HG02970 (cell line): ENCODE data around the gene HAPSTR1.
A peak's percentile ranks its signal among the peaks of the same experiment; 100 is the strongest.
"Not testable (repeated sequence)": the region's sequence is repeated elsewhere in the genome, so short reads cannot be mapped to it uniquely, and the experiment has no call there.

Source experiments
- ATAC-seq: cut with Tn5 transposase; IDR thresholded peaks from one replicate; pipeline ENCODE4 v1.9.1; 2021; ENCODE audit warnings: mild to moderate bottlenecking, moderate library complexity, moderate number of reproducible peaks; ENCODE audit not compliant: unreplicated experiment, low FRiP score

The HAPSTR1 gene, protein sequence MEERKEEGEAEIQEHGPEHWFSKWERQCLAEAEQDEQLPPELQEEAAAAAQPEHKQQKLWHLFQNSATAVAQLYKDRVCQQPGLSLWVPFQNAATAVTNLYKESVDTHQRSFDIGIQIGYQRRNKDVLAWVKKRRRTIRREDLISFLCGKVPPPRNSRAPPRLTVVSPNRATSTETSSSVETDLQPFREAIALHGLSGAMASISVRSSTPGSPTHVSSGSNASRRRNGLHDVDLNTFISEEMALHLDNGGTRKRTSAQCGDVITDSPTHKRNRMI

DNA sequence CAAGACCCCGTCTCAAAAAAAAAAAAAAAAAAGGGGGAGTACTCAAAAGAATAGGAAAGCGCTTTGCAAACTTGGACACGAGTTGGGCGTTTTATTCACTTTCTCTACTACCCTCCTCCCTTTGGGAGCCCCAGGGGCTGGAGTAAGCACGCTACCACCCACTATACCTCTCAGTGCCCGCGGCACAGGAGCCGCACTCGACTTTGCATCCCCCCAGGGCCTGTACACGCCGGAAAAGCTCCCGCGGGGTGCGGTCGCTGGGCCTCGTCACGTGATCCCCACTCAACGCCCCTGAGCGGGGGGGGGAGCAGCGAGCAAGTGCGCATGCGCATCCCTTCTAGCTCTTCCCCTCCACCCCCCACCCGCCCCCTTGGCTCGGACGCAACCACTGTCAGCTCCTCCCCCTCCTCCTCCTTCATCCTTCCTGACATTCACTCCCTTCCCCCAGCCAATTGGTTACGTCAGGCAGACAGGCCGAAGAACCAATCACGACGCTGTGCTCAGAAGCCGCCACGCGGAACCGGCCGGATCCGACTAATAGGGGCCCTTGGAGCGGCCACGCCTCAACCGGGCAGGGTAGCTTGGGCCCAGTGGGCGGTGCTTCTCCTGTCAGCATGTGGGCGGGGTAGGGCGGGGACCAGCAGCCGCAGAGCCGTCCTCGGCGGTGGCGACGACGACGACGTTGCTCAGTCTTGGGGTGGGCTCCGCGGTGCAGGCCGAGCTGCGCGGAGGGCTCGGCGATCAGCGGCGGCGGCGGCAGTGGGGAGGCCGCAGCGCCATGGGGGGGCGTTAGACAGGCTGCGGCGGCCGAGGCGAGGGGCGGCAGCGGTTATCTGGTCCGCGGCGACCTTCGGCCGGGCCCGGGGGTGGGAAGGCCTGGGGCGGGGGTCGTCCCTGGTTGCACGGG lies at the start of gene HAPSTR1:
Gene HAPSTR1, plus strand, starts transcription at position 685 of the 907 bp plus-strand sequence. CDS start 401 bp downstream, outside the sequence.
- ATAC-seq = peak; percentile 90

DNA sequence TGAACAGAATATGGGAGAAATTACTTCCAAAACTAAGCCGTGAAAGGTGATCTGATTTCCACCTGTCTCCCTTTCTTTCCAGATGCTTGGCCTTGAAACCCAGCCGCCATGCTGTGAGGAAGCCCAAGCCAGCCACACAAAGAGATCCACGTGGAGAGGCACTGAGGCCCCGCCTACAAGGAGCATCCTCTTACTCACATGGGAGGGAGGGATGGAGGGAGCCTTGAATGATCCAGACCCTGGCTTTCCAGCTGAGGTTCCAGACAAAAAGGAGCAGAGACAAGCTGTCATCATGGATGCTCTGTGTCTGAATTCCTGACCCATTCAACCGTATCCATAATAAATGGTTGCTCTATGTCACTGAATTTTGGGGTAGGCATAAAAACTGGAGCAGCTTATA lies 48.9 kb upstream of the HAPSTR1 start:
- no peak for ATAC-seq

DNA sequence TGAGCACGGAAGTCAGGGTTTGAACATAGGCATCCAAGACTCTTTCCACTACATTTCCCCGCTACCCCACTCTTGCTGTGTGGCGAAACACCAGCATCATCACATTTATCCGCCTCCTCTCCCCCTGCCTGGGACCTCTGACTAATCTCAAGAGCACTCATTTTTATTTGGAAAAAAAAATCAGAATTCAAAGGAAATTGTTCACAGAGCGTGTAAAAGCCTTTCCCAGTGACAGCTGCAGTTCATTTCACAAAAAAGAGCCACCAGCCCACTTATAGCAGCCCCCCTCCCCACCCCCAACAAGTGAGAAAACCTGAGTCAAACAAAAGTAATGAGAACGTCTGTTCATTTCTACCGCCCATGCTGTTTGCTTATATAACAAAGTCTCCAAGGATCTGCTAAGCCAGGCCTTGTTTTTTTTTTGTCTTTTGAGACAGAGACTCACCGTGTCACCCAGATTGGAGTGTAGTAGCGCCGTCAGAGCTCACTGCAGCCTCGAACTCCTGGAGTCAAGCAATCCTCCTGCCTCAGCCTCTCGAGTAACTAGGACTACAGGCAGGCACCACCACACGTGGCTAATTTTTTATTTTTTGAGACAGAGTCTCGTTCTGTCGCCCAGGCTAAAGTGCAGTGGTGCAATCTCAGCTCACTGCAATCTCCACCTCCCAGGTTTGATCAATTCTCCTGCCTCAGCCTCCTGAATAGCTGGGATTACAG lies 48.3 kb upstream of the HAPSTR1 start:
- no peak for ATAC-seq

DNA sequence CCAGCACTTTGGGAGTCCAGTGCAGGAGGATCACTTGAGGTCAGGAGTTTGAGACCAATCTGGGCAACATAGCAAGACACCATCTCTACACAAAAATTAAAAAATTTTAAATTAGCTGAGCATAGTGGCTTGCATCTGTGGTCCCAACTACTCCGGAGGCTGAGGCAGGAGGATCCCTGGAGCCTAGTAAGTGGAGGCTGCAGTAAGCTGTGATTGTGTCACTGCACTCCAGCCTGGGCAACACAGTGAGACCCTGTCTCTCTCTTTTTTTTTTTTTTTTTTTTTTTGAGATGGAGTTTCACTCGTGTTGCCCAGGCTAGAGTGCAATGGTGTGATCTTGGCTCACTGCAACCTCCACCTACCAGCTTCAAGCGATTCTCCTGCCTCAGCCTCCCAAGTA lies 45.9 kb upstream of the HAPSTR1 start:
- not testable (repeated sequence) for ATAC-seq

DNA sequence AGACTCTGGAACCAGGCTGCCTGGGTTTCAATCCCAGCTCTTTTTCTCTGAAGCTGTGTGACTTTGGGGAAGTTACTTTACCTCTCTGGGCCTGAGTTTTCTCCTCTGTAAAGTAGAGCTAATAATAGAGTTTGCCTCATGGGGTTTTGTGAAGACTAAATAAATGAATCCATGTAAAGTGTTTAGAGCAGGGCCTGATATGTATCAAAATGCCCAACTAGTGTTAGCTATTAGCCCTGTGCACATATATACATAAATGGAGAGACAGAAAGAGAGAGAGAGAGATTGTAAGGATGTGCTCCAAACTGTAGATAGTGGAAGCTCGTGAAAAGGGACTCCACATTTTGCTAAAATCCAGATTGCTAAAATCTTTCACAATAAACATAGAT lies 44.8 kb upstream of the HAPSTR1 start:
- ATAC-seq = no peak

DNA sequence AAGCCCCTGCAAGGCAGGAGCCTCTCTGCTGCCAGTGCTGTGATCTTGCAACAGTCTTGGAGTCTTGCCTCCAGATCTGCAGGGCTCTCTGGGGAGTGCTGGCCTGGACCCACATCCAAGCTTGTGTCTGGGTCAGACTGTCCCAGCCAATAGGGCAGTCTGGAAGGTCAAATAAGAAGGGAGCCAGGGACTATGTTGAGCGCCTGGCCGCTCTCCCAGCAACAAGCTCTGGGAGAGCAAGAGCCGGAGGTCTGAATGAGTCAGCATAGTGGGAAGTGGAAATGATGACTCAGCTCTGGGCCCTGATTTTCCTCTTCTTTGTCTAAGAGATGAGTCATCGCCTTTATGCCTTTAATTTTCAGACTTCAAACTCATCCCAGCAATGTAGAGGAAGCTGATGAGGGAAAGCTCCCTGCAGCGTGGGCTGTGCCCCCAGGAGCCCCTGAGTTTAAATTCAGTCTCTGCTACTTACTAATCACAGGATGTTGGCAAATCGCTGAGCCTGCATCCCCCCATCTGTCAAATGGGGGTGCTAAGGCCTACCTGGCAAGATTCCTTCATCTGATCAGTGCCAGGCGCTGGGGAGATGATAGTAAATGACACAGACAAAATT lies 43.6 kb upstream of the HAPSTR1 start:
- ATAC-seq = peak; percentile 49

DNA sequence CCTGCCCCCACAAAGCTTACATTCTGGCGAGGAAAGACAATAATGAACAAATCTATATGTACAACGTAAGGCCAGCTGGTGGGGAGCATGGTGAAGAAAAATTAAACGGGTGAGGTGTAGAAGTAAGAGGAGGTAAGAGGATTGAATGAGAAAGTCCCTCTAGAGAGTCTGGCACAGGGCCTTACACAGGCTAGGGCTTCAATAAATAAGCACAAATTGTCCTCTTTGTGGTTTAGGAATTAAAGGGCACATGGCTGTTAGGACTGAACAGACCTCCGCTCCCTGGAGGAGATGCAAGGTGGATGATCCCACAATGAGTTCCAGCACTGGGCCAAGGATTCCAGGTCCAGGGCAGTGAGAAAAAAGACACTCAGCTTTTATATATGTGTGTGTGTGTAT lies 43.1 kb upstream of the HAPSTR1 start:
- ATAC-seq = no peak

DNA sequence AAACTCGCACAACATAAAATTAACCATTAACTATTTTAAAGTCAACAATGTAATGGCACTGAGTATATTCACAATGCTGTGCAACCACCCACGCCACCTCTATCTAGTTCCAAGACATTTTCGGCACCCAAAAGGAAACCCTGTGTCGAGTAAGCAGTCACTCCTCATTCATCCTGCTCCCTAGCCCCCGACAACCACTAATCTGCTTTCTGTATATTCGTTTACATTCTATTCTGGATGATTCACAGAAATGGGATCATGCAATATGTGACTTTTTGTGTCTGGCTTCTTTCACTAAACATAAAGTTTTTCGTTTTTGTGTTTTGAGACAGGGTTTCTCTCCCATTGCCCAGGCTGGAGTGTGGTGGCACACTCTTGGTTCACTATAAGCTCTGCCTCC lies 42.2 kb upstream of the HAPSTR1 start:
- ATAC-seq = no peak

DNA sequence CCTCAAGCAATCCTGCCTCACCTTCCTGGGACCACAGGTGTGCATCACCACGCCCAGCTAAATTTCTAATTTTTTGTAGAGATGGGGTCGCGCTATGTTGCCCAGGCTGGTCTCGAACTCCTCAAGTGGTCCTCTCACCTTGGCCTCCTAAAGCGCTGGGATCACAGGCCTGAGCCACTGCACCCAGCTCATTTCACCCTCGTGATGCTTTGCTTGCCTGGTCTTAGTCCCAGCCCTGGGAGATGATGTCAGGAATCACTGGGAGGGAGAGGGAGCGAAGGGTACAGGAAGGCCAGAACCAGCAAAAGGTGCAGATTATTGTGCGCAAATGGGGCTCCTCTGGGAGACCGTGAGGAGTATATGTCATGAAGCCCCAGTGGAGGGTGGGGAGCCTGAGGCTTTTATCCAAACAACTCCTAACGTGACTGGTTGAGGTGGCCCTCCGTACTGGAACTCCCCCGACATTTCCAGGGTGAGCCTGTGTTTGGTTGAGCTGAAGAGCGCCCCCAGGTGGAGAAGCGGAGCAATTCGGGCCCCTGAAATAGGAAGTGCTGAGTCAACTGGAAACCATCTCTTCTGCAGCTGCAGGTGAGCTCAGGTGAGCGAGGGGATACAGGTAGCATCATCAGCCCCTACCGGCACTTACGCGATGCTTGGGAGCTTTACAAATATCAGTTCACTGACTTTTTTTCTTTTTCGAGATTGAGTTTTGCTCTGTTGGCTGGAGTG lies 41.2 kb upstream of the HAPSTR1 start:
- ATAC-seq = no peak

DNA sequence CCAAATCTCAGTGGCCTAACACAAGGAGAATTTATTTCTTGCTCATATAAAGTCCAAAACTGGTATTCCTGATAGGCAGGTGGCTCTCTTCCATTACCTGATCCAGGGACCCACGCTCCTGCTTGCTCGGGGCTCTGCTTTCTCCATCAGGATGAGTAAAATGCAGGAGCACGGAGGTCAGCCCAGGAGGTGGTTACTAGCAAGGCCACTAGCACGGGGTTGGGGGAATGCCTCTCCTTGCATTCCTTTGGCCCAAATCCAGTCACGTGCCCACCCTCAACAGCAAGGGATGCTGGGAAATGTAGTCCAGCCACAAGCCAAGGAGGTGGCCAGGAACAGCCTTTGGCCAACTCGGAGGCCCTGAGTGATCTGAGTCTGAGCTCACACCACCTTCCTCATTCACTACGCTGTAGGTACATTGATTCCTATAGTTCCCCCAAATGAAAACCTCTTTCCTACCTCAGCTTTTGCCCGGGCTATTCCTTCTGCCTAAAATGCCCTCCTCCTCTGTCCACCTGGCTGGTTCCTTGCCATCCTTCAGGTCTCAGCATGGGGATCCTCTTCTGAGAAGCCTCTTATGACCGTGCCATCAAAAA lies 38.3 kb upstream of the HAPSTR1 start:
- no peak for ATAC-seq

DNA sequence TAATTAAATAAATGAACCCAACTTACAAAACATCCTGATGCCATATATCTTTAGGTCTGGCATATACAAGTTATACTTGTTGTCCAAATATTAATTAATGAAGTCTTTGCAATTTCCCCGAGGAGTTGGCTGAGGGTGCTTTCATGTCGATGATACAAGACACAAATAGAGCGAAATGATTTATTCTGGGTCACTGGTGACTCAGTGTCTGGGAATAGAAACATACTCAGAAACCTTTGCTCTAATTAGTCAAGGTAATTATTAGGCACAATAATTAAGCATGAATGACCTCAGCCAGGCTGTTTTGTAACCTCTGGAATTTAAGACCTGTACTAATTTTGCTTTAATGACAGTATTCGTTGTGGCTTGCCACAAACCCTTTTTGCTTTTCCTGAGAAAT lies 37.0 kb upstream of the HAPSTR1 start:
- no peak for ATAC-seq

DNA sequence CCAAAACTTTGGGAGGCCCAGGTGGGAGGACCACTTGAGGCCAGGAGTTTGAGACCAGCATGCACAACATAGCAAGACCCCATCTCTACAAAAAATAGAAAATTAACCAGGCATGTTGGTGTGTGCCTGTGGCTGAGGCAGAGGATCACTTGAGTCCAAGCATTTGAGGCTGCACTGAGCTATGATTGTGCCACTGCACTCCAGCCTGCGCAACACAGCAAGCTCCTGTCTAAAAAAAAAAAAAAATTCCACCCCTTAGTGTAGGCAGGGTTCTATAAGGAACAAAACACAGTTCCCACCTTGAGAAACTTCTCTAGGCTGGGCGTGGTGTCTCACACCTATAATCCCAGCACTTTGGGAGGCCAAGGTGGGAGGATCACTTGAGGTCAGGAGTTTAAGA lies 36.3 kb upstream of the HAPSTR1 start:
- ATAC-seq = no peak

DNA sequence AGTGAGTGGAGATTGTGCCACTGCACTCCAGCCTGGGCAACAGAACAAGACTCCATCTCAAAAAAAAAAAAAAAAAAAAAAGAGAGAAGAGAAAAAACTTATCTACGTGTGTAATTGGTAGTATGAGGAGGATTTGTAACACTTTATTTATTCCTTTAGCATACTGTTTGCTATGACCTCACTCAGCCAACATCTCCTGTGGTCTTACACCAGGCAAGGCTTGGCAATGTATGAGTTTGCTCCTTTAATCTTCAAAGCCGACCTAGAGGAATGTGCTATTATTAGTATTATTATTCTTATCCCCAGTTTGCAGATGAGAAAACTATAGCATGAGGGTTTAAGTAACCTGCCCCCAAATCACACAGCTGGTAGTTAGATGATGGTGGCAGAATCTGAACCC lies 35.8 kb upstream of the HAPSTR1 start:
- no peak for ATAC-seq

DNA sequence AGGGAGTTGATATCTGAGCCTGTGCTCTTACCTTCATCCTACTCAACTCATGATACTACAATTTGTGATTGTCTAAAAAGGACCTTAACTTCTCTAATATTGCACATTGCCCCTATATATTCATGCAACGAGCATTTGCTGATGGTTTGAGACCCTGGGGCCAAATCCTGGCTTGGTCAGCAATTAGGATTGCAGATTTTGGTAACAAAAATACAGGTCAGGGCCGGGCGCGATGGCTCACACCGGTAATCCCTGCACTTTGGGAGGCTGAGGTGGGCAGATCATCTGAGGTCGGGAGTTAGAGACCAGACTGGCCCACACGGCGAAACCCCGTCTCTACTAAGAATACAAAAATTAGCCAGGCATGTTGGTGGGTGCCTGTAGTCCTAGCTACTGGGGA lies 35.4 kb upstream of the HAPSTR1 start:
- no peak for ATAC-seq

DNA sequence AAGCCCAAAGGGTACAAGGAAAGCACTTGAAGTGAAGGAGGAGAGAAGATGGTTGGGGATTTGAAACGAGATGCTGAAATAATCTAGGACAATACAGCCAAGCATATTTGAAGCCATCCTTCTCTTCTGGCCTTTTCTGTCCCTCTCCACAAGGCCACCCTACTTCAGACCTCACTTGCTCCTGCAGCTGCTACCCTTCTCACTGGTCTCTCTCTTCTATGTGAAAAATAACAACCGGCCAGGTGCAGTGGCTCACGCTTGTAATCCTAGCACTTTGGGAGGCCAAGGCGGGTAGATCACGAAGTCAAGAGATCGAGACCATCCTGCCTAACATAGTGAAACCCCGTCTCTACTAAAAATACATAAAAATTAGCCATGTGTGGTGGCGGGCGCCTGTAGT lies 33.2 kb upstream of the HAPSTR1 start:
- no peak for ATAC-seq

DNA sequence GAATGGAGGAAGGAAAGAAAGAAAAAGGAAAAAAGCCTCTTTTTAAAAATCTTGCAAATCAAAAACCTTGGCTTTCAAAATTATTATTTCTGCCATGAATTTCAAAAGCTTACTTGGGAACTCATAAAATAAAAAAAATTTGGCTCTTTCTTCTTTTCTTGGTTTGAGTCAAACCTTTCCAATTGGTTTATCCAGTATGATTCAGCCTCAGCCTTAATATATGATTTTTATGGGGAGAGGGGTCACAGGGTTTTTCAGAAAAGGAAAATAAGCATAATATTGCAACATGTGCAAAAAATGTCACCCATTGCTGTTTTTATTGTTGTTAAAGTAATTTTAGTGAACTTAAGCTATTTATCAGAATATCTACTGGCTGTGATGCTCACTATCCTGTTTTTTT lies 31.2 kb upstream of the HAPSTR1 start:
- ATAC-seq = no peak

DNA sequence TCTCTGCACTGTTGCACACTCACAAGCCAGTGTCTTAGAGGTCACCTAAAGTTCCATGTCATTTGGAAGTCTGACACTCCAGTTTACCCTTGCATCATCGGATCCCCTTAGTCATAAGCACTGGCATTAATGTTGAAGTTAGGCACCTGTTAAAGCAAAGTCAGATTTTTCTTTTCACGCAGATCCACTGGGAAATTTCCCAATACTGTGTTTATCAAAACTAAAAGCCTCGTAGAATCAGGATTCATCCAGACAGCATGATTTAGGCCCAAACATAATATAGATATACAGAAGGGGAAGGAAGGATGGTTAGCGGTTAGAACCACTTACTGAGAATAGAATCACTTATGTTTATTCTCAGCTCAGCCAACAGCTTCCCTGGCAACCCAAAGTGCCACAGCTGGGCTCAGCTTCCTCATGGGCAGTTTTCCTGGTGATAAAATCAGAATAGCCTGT lies 30.1 kb upstream of the HAPSTR1 start:
- ATAC-seq = no peak

DNA sequence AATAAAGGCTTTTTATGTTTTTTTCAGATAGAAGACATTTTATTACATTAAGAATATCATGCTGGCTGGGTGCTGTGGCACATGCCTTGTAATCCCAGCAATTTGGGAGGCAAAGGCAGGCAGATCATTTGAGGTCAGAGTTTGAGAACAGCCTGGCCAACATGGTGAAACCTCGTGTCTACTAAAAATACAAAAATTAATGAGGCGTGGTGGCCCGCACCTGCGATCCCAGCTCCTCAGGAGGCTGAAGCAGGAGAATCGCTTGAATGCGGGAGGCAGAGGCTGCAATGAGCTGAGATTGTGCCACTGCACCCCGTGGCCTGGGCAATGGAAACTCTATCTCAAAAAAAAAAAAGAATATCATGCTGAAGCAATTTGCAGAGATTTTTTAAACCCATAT lies 29.1 kb upstream of the HAPSTR1 start:
- no peak for ATAC-seq

DNA sequence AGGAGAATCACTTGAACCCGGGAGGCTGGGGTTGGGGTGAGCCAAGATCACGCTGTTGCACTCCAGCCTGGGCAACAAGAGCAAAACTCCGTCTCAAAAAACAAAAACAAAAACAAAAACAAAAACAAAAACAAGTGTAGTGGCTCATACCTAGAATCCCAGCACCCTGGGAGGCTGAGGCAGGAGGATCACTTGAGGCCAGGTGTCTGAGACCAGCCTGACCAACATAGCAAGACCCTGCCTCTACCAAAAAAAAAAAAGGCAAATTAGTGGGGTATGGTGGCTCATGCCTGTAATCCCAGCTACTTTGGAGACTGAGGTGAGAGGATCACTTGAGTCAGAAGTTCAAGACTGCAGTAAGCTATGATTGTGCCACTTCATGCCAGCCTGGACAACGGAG lies 26.4 kb upstream of the HAPSTR1 start:
- no peak for ATAC-seq

DNA sequence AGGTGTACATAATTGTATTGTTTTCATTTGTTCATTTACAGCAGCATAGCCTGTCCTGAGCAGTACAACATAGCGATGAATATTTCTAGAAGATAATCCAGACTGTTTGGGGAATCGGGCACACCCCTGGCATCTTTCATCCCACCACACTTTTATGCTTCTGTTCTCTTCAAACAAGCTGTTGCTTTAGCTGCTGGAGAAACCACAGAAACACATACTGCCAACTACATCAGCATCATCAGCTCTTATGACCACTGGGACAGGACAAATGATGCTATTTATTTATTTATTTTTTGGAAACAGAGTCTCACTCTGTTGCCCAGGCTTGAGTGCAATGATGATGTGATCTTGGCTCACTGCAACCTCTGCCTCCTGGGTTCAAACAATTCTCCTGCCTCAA lies 22.6 kb upstream of the HAPSTR1 start:
- no peak for ATAC-seq
